Caki2 (cell line): Measurements from ENCODE around the gene SV2C. TPM values are rescaled to one million over a fixed set of nuclear protein-coding genes. Genes with fewer than 3 reads are reported as not detected.
"Not testable (repeated sequence)": the region's sequence is repeated elsewhere in the genome, so short reads cannot be mapped to it uniquely, and the experiment has no call there.

ENCODE experiments used
- DNase-seq: peaks from one replicate; pipeline ENCODE4 v3.0.0-alpha.2; 2015; ENCODE audit warnings: low read depth
- in situ Hi-C: cut with HindIII; loops from 2 replicates; pipeline ENCODE4 v1.10.0; 2016; ENCODE audit warnings: low sequenced_read_pairs, low pct_unique_long_range_greater_than_20kb, mixed read lengths
- total RNA-seq: library from RNA; depleted of rRNA; stranded (reverse); fragments of >200 nt; shearing (Covaris generic); gene quantifications from 2 replicates; pipeline ENCODE4 v1.2.3, GENCODE V29; 2014; ENCODE audit warnings: low replicate concordance

Gene SV2C
- total RNA-seq, 1 experiment from 2014 or later = not detected

- DNase-seq = no peak
- in situ Hi-C loops = no loop called here
These were observed 140.5 kb downstream of the SV2C start for GRCh38 chr5:76223696-76224095.

GRCh38 chr5:76224898-76225297, 141.7 kb downstream of the SV2C start:
- in situ Hi-C loops = no loop called here

GRCh38 chr5:76225336-76225735, 142.2 kb downstream of the SV2C start:
- in situ Hi-C loops = no loop called here
- no peak for DNase-seq

More at GRCh38 chr5:76224898-76225297, 141.7 kb downstream of the SV2C start:
- DNase-seq = no peak

DNA sequence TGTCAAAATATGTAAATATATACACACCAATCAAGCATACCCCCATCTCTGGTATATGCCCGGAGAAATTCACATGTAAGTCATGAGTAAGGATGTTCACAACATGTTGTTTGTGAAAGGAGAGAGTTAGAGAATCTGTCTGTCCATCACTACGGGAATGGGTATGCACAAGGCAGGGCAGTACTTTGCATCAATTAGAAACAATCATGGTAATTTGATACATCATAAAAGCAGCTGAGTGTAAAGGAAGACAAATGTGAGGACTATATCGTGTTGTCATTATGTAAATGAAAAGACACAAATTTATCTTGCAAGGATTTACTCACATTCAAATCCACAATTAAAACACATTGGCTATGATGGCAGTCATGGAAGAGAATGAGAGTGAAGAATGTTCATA, 146.7 kb downstream of the SV2C start:
- DNase-seq = no peak
- in situ Hi-C loops = no loop called here

GRCh38 chr5:76230711-76231285, 147.6 kb downstream of the SV2C start:
- in situ Hi-C loops = no loop called here
- peak; percentile 54 for DNase-seq

DNA sequence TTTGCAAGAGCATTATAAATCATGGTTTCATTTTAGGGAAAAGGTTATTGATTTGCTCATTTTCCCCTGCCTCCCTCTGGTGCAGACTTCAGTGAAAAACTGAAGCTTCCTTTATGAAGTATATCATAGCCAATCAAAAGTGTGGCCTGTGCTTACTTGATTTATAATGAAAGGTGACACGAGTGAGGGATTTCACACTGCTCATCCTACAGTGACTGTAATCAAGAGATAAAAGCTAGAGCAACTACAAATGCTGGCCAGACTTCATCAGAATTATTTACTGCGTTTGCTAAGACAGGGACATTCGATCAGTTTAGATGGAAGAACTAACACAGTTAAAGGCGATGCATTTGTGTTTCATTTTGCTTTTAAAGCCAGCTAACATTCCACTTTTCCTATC, 151.5 kb downstream of the SV2C start:
- in situ Hi-C loops = no loop called here
- no peak for DNase-seq

- DNase-seq = no peak
- in situ Hi-C loops = no loop called here
These were observed 153.5 kb downstream of the SV2C start for GRCh38 chr5:76236684-76237083.

DNA sequence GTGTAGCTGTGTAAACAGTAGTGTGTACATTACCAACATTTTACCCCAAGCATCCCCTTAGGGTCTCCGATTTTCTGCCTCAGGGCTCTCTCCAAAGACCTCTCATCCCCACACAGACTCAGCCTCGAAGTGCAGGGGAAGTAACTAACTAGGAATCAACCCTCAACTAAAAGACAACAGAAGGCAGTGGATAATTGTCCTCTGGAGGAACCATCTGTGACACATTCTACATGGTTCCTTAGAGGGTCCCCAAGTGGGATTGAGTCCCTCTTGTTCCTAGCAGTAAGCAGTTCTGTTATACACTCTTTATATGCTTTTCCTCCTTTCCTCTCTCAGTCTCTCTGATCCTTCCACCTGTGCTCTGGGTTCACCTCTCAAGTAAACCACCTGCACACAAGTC, 157.2 kb downstream of the SV2C start:
- in situ Hi-C loops = no loop called here
- no peak for DNase-seq

GRCh38 chr5:76242155-76242554, 159.0 kb downstream of the SV2C start:
- in situ Hi-C loops, DNase-seq: not testable (repeated sequence)

DNA sequence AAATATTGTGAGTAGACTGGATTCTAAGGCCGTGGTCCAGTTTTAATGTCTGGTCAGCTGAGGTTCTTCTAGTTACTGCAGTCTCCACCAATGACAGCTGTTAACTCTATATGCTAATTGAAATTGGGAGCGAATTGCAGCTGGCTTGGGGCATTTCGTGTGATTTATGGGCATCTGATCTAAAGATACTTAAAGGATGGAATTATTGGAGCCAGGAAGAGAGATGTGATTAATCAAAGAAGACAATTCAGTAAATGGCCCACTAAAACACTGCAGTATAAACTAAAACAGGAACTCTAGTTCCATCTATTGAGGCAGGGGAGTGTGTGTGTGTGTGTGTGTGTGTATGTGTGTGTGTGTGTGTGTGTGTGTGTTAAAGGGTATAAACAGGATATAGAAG, 162.4 kb downstream of the SV2C start:
- in situ Hi-C loops = no loop called here
- DNase-seq = no peak

DNA sequence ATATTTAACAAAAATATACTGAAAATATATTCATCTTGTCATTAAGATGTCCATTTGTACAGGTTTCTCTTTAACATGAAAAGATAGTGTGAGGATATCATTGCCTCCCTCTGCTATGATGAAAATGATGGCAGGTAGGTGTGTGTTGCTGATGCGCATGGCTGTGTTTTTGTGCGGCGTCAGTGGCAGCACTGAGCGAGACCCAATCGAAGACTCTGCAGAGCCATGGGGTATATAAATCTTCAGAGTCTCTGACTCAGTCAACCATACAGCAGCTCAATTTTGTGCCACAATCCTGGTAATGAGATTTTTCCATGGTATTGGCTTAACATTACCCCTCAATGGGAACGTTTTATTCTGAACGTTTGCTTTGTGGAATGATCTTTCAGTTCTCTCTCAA, 166.4 kb downstream of the SV2C start:
- DNase-seq = no peak
- in situ Hi-C loops = no loop called here

GRCh38 chr5:76250463-76250862, 167.3 kb downstream of the SV2C start:
- in situ Hi-C loops = no loop called here

GRCh38 chr5:76251656-76252055, 168.5 kb downstream of the SV2C start:
- in situ Hi-C loops = no loop called here

More at GRCh38 chr5:76250463-76250862, 167.3 kb downstream of the SV2C start:
- DNase-seq = no peak

GRCh38 chr5:76252437-76252836, 169.3 kb downstream of the SV2C start:
- in situ Hi-C loops = no loop called here
- peak; percentile 21 for DNase-seq

More at GRCh38 chr5:76251656-76252055, 168.5 kb downstream of the SV2C start:
- DNase-seq = no peak

- in situ Hi-C loops = no loop called here
- peak; percentile 36 for DNase-seq
These were observed 173.1 kb downstream of the SV2C start for GRCh38 chr5:76256116-76256889.

DNA sequence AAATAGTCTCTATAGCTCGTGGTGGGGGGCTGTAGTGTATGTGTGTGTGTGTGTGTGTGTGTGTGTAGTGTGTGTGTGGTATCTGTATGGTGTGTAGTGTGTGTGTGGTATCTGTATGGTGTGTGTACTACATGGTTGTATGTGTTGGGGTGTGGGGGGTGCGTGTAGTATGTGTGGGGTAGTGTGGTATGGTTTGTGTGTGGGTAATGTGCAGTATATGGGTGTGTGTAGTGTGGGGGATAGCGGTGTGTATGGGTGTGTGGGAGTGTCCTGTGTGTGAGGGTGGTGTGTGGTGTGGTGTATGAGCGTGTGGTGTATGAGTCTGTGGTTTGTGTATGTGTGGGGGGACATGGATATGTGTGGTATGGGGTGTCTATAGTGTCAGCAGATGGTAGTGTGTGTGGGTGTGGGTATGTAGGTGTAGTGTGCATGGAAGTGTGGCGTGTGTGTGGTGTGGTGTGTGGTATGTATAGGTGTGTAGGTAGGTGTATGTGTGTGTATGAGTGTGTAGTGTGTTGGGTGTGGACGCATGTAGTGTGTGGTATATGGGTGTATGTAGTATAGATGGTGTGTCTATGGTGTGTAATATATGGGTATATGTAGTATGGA, 174.1 kb downstream of the SV2C start:
- in situ Hi-C loops = no loop called here
- no peak for DNase-seq

- DNase-seq = no peak
- in situ Hi-C loops = no loop called here
These were observed 174.7 kb downstream of the SV2C start for GRCh38 chr5:76257897-76258296.

GRCh38 chr5:76264681-76265080, 181.5 kb downstream of the SV2C start:
- DNase-seq = no peak
- in situ Hi-C loops = no loop called here

GRCh38 chr5:76269259-76269931, 186.2 kb downstream of the SV2C start:
- in situ Hi-C loops = no loop called here

More at GRCh38 chr5:76269259-76269931, 186.2 kb downstream of the SV2C start:
- no peak for DNase-seq
